Measurements from ENCODE around the gene CAPZA1. TPM values are rescaled to one million over a fixed set of nuclear protein-coding genes. Genes with fewer than 3 reads are reported as not detected.

Gene CAPZA1
- total and polyA plus RNA-seq, 2 experiments from 2014 or later, result 273 to 279 TPM

DNA sequence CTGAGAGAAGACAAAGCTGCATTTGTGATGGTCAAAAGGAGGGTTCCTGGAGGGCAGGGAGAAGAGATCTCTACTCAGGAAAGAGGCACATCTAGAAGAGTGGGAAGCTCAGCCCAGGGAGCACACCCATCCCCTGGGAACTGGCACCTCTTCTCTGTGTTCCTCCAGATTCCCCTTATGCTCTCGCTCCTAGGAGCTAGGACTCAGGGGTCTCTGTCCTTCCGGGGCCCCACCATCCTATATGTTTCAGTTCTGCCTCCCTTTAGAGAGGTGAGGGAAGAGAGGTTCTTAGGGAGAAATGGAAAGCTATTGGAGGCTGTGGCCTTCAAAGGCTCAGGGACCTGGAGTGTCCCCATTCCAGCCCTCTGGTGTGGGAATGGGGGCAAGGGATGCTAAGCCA is 100.1 kb downstream of the CAPZA1 start:
- H3K4me3 ChIP-seq, result no peak overlapping the region
- H3K36me3 ChIP-seq (ENCODE audit: low read depth), result no peaks in the 10 kb centered on the region
- whole genome bisulfite sequencing, 2 experiments (ENCODE audit: low coverage in 1 of 2, low lambda C conversion rate in 2 of 2, missing lambda C conversion rate in 2 of 2), result 97 to 100% methylated on average over 2 of the region's 2 CpGs
- no peaks in the 10 kb centered on the region for H3K9me3 ChIP-seq (ENCODE audit: low read depth)
- in situ Hi-C loops (cut with MboI), result no loop called here
- H3K79me2 ChIP-seq (ENCODE audit: insufficient read depth), result no peaks in the 10 kb centered on the region
- no peak overlapping the region for H2AFZ ChIP-seq
- no peaks in the 10 kb centered on the region for H3K27me3 ChIP-seq (replicated peaks; ENCODE audit: insufficient read depth)
- H3K9ac ChIP-seq, result no peak overlapping the region
- H3K9me2 ChIP-seq (ENCODE audit: insufficient read depth), result no peaks in the 10 kb centered on the region
- no peaks in the 10 kb centered on the region for H4K20me1 ChIP-seq (ENCODE audit: insufficient read depth)
- no peak overlapping the region for H3K4me2 ChIP-seq (ENCODE audit: unreplicated experiment)
- no peak for TF ChIP-seq EZH2phosphoT487 (IDR thresholded peaks at IDR 0.05; ENCODE audit: insufficient read depth, low read depth)
- TF ChIP-seq EZH2 (IDR thresholded peaks at IDR 0.05; ENCODE audit: insufficient read depth, poor library complexity, severe bottlenecking), result no peak
- DNase-seq, result no peak
- H3K4me1 ChIP-seq (ENCODE audit: insufficient read depth), result peaks cover 7% of the 10 kb centered on the region
- peaks cover 5% of the 10 kb centered on the region for H3F3A ChIP-seq (ENCODE audit: insufficient read depth)
- H3K27ac ChIP-seq, result no peak overlapping the region

DNA sequence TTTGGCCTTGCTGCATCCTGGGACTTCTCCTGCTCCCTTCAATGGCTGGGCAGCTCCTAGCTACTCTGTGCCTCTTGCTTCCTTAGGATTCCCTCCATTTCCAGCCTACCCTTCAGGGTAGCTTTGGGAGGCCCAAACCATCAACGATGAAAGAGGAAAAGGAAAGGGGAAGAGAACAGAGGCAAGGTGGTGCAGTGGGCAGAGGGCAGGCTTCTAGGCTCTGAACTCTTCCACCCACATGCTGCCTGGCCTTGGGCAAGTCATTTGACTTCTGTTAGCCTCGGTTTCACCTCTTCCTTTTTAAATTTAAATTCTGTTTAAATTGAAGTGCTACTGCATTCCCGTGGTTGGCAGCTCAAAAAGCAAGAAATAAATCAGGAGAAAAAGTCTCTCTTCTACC is 101.2 kb downstream of the CAPZA1 start:
- Histone ChIP-seq H2AFZ (no peak overlapping the region), H3K27me3 (replicated peaks; ENCODE audit: insufficient read depth) (no peaks in the 10 kb centered on the region), H3K4me2 (ENCODE audit: unreplicated experiment) (no peak overlapping the region), H3K79me2 (ENCODE audit: insufficient read depth) (no peaks in the 10 kb centered on the region), H4K20me1 (ENCODE audit: insufficient read depth) (no peaks in the 10 kb centered on the region), H3F3A (ENCODE audit: insufficient read depth) (peaks cover 4% of the 10 kb centered on the region), H3K4me1 (ENCODE audit: insufficient read depth) (peaks cover 7% of the 10 kb centered on the region), H3K4me3 (no peak overlapping the region), H3K9me2 (ENCODE audit: insufficient read depth) (no peaks in the 10 kb centered on the region), H3K9ac (no peak overlapping the region), H3K27ac (no peak overlapping the region), H3K36me3 (ENCODE audit: low read depth) (no peaks in the 10 kb centered on the region), H3K9me3 (ENCODE audit: low read depth) (no peaks in the 10 kb centered on the region)
- TF ChIP-seq EZH2phosphoT487 (IDR thresholded peaks at IDR 0.05; ENCODE audit: insufficient read depth, low read depth) (no peak), EZH2 (IDR thresholded peaks at IDR 0.05; ENCODE audit: insufficient read depth, poor library complexity, severe bottlenecking) (no peak)
- DNase-seq, result no peak
- WGBS, 2 experiments (ENCODE audit: low coverage in 1 of 2, low lambda C conversion rate in 2 of 2, missing lambda C conversion rate in 2 of 2), result 87 to 91% methylated on average over 3 of the region's 3 CpGs
- in situ Hi-C loops (cut with MboI), result no loop called here

Small RNA genes lying within 50 kb of the gene (small RNA-seq; reads per million reads assigned to genes)
- gene RNU7-70P (ENCODE audit: low read depth, low replicate concordance), result not detected

Other genes starting within 250 kb of the CAPZA1 start
- gene CTTNBP2NL, start 223.6 kb upstream of the CAPZA1 start, total RNA-seq (2014; rRNA removed; shearing (Covaris generic)), result 19.2 and 24.3 TPM in 2 replicates
- gene CTTNBP2NL, start 223.6 kb upstream of the CAPZA1 start, polyA plus RNA-seq (2016; fragmentation: Nextera tagmentation; extraction: Ambion mirVana), result 32.9 and 38.4 TPM in 2 replicates
- 0.13 and 2.1 TPM in 2 replicates for gene WNT2B, start 110.9 kb upstream of the CAPZA1 start, total RNA-seq (2014; rRNA removed; shearing (Covaris generic))
- gene WNT2B, start 110.9 kb upstream of the CAPZA1 start, polyA plus RNA-seq (2016; fragmentation: Nextera tagmentation; extraction: Ambion mirVana), result 0.43 and 0.61 TPM in 2 replicates
- 10.5 and 13.9 TPM in 2 replicates for gene ST7L, start 691 bp upstream of the CAPZA1 start, total RNA-seq (2014; rRNA removed; shearing (Covaris generic))
- 21.0 TPM in 2 replicates for gene ST7L, start 691 bp upstream of the CAPZA1 start, polyA plus RNA-seq (2016; fragmentation: Nextera tagmentation; extraction: Ambion mirVana)
- gene MOV10, start 54.8 kb downstream of the CAPZA1 start, total RNA-seq (2014; rRNA removed; shearing (Covaris generic)), result 16.5 and 24.9 TPM in 2 replicates
- gene MOV10, start 54.8 kb downstream of the CAPZA1 start, polyA plus RNA-seq (2016; fragmentation: Nextera tagmentation; extraction: Ambion mirVana), result 29.1 and 31.1 TPM in 2 replicates
- 486 and 625 TPM in 2 replicates for gene RHOC, start 87.3 kb downstream of the CAPZA1 start, total RNA-seq (2014; rRNA removed; shearing (Covaris generic))
- 711 and 762 TPM in 2 replicates for gene RHOC, start 87.3 kb downstream of the CAPZA1 start, polyA plus RNA-seq (2016; fragmentation: Nextera tagmentation; extraction: Ambion mirVana)
- 0.13 and 0.54 TPM in 2 replicates for gene PPM1J, start 95.5 kb downstream of the CAPZA1 start, total RNA-seq (2014; rRNA removed; shearing (Covaris generic))
- gene PPM1J, start 95.5 kb downstream of the CAPZA1 start, polyA plus RNA-seq (2016; fragmentation: Nextera tagmentation; extraction: Ambion mirVana), result 0.95 and 1.5 TPM in 2 replicates

All from GM23248 (cell line).